ENCODE results near the gene TENT5A. TPM values are rescaled to one million over a fixed set of nuclear protein-coding genes. Genes with fewer than 3 reads are reported as not detected.

TENT5A gene
- total and polyA plus RNA-seq, 4 experiments from 2014 or later, result 2.5 to 6.6 (median 5.1) TPM

- Histone ChIP-seq H3K27me3 (ENCODE audit: insufficient read depth, low read length) (no peaks in the 10 kb centered on the region), H3K36me3 (ENCODE audit: insufficient read depth, low read length) (no peaks in the 10 kb centered on the region), H3K9me3 (ENCODE audit: control insufficient read depth in 1 of 2, low read length in 2 of 2) (no peaks in the 10 kb centered on the region), H3K27ac (ENCODE audit: low read depth, low read length) (no peak overlapping the region), H3K4me3 (ENCODE audit: low read length in 2 of 2) (no peak overlapping the region), H3K4me1 (ENCODE audit: insufficient read depth, low read length) (no peaks in the 10 kb centered on the region)
- DNase-seq, result no peak
- Mint-ChIP-seq H3K9me3 (no peaks in the 10 kb centered on the region), H3K27ac (no peak overlapping the region), H3K36me3 (no peaks in the 10 kb centered on the region), H3K4me1 (no peaks in the 10 kb centered on the region), H3K4me3 (no peak overlapping the region), H3K27me3 (peaks cover 2 to 3% of the 10 kb centered on the region in 2 donors)
- intact Hi-C loops (cut with micrococcal nuclease), result no loop called here
- ChIA-PET CTCF (ENCODE audit: partially characterized antibody) (no interaction called here), POLR2A (ENCODE audit: partially characterized antibody) (no interaction called here)
These were observed 11.5 kb upstream of the TENT5A start for GRCh38 chr6:81763968-81764367.

DNA sequence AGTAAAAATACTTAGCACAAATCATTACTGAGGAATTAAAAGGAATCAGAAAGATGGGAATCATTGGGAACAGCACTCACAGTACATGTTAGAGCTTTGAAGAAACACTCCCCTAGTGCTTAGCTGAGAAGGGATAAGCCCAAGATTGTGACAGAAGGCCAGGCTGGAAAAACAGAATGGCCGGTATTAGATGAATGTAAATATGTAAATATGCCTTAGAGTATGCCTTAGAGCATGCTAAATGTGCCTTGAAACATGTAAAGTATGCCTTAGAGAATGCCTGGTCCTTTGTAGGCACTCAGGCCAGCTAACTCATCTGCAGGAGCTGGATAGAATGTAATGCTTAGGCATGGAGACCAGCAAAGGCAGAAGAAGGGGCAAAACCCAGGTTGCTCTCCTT, 10.6 kb upstream of the TENT5A start:
- Histone ChIP-seq H3K4me1 (ENCODE audit: insufficient read depth, low read length) (no peaks in the 10 kb centered on the region), H3K27ac (ENCODE audit: low read depth, low read length) (no peak overlapping the region), H3K36me3 (ENCODE audit: insufficient read depth, low read length) (no peaks in the 10 kb centered on the region), H3K9me3 (ENCODE audit: control insufficient read depth in 1 of 2, low read length in 2 of 2) (no peaks in the 10 kb centered on the region), H3K4me3 (ENCODE audit: low read length in 2 of 2) (no peak overlapping the region), H3K27me3 (ENCODE audit: insufficient read depth, low read length) (no peaks in the 10 kb centered on the region)
- Mint-ChIP-seq H3K27me3 (peaks cover 2 to 3% of the 10 kb centered on the region in 2 donors), H3K36me3 (no peaks in the 10 kb centered on the region), H3K4me3 (no peak overlapping the region), H3K27ac (no peak overlapping the region), H3K9me3 (no peaks in the 10 kb centered on the region), H3K4me1 (no peaks in the 10 kb centered on the region)
- ChIA-PET CTCF (ENCODE audit: partially characterized antibody) (interaction anchor here (1.1 to 1.4 kb wide), 2 partner anchors 8 to 9 kb away, joined by 3 read pairs; no protein-coding TSS in a partner anchor), POLR2A (ENCODE audit: partially characterized antibody) (no interaction called here)
- intact Hi-C loops (cut with micrococcal nuclease), result no loop called here
- no peak for DNase-seq

- H3K27me3 Mint-ChIP-seq, result peaks cover 2 to 3% of the 10 kb centered on the region in 2 donors
- no peaks in the 10 kb centered on the region for H3K9me3 Mint-ChIP-seq
- no peak for DNase-seq
- ChIA-PET CTCF (ENCODE audit: partially characterized antibody) (interaction anchor here (1.1 to 1.4 kb wide), 2 partner anchors 8 to 9 kb away, joined by 3 read pairs; no protein-coding TSS in a partner anchor), POLR2A (ENCODE audit: partially characterized antibody) (no interaction called here)
- H3K4me1 Mint-ChIP-seq, result no peaks in the 10 kb centered on the region
- H3K27me3 ChIP-seq (ENCODE audit: insufficient read depth, low read length), result no peaks in the 10 kb centered on the region
- no peaks in the 10 kb centered on the region for H3K9me3 ChIP-seq (ENCODE audit: control insufficient read depth in 1 of 2, low read length in 2 of 2)
- H3K36me3 ChIP-seq (ENCODE audit: insufficient read depth, low read length), result no peaks in the 10 kb centered on the region
- no peaks in the 10 kb centered on the region for H3K4me1 ChIP-seq (ENCODE audit: insufficient read depth, low read length)
- no peak overlapping the region for H3K27ac ChIP-seq (ENCODE audit: low read depth, low read length)
- H3K36me3 Mint-ChIP-seq, result no peaks in the 10 kb centered on the region
- no peak overlapping the region for H3K4me3 ChIP-seq (ENCODE audit: low read length in 2 of 2)
- intact Hi-C loops (cut with micrococcal nuclease), result no loop called here
- H3K27ac Mint-ChIP-seq, result no peak overlapping the region
- H3K4me3 Mint-ChIP-seq, result no peak overlapping the region
These were observed 10.1 kb upstream of the TENT5A start for GRCh38 chr6:81762606-81763005.

DNA sequence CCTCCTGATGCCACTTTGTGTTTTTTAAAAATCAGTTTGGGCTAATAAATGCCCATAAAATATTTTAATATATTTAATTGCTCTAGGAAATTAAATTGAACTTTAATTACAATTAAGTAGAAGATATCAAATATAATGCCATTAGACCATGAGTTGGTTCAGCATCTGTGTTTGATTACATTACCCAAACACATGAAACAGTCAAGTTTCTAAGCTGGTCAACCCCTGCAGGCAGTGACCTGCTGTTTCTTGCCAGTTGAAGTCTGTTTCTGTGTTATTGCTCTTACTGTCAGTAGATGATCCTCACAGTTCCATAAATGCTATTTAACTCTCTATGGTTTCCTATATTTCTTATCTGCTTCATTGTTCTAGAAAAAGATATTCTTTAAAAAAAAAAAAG, 9.7 kb upstream of the TENT5A start:
- Histone ChIP-seq H3K36me3 (ENCODE audit: insufficient read depth, low read length) (no peaks in the 10 kb centered on the region), H3K9me3 (ENCODE audit: control insufficient read depth in 1 of 2, low read length in 2 of 2) (no peaks in the 10 kb centered on the region), H3K27ac (ENCODE audit: low read depth, low read length) (no peak overlapping the region), H3K4me1 (ENCODE audit: insufficient read depth, low read length) (no peaks in the 10 kb centered on the region), H3K27me3 (ENCODE audit: insufficient read depth, low read length) (no peaks in the 10 kb centered on the region), H3K4me3 (ENCODE audit: low read length in 2 of 2) (no peak overlapping the region)
- H3K4me1 Mint-ChIP-seq, result no peaks in the 10 kb centered on the region
- H3K27me3 Mint-ChIP-seq, result peaks cover 2 to 6% of the 10 kb centered on the region in 2 donors
- no peak for DNase-seq
- ChIA-PET CTCF (ENCODE audit: partially characterized antibody) (interaction anchor here (1.4 kb wide), 1 partner anchor 9 kb away, joined by 3 read pairs; no protein-coding TSS in a partner anchor), POLR2A (ENCODE audit: partially characterized antibody) (no interaction called here)
- no peak overlapping the region for H3K27ac Mint-ChIP-seq
- H3K36me3 Mint-ChIP-seq, result no peaks in the 10 kb centered on the region
- H3K4me3 Mint-ChIP-seq, result no peak overlapping the region
- intact Hi-C loops (cut with micrococcal nuclease), result no loop called here
- no peaks in the 10 kb centered on the region for H3K9me3 Mint-ChIP-seq

- Mint-ChIP-seq H3K4me1 (no peaks in the 10 kb centered on the region), H3K4me3 (no peak overlapping the region), H3K27ac (no peak overlapping the region), H3K36me3 (no peaks in the 10 kb centered on the region), H3K9me3 (no peaks in the 10 kb centered on the region), H3K27me3 (peaks cover under 1 to 8% of the 10 kb centered on the region in 2 donors)
- intact Hi-C loops (cut with micrococcal nuclease), result no loop called here
- no peak overlapping the region for H3K27ac ChIP-seq (ENCODE audit: low read depth, low read length)
- CTCF ChIA-PET (ENCODE audit: partially characterized antibody), result no interaction called here
- H3K36me3 ChIP-seq (ENCODE audit: insufficient read depth, low read length), result no peaks in the 10 kb centered on the region
- H3K9me3 ChIP-seq (ENCODE audit: control insufficient read depth in 1 of 2, low read length in 2 of 2), result no peaks in the 10 kb centered on the region
- H3K27me3 ChIP-seq (ENCODE audit: insufficient read depth, low read length), result no peaks in the 10 kb centered on the region
- no peak for DNase-seq
- POLR2A ChIA-PET (ENCODE audit: partially characterized antibody), result no interaction called here
- H3K4me3 ChIP-seq (ENCODE audit: low read length in 2 of 2), result no peak overlapping the region
- no peaks in the 10 kb centered on the region for H3K4me1 ChIP-seq (ENCODE audit: insufficient read depth, low read length)
These were observed 8.7 kb upstream of the TENT5A start for GRCh38 chr6:81761197-81761596.

DNA sequence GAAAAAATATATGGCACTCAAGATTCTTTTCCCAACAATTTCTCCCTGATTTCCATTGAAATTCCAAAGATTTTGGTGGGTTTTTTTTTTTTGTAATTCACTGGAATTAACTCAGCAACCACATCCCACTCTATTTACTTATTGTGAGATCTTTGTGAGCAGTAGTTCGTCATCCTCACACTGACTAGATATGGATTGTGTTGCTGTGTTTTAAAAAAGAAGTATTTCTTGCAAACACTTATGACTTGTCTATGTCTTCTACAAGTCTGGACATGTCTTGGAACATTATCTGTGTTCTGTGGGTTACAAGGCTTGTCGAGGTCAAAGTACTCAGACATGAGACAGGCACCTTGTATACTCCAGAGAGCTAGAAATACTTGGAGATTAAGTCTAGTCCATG, 7.3 kb upstream of the TENT5A start:
- Mint-ChIP-seq H3K9me3 (no peaks in the 10 kb centered on the region), H3K36me3 (no peaks in the 10 kb centered on the region), H3K27ac (no peak overlapping the region), H3K27me3 (peaks cover 0 to 5% of the 10 kb centered on the region in 2 donors), H3K4me3 (no peak overlapping the region), H3K4me1 (no peaks in the 10 kb centered on the region)
- H3K4me1 ChIP-seq (ENCODE audit: insufficient read depth, low read length), result no peaks in the 10 kb centered on the region
- H3K9me3 ChIP-seq (ENCODE audit: control insufficient read depth in 1 of 2, low read length in 2 of 2), result no peaks in the 10 kb centered on the region
- POLR2A ChIA-PET (ENCODE audit: partially characterized antibody), result no interaction called here
- no peak overlapping the region for H3K27ac ChIP-seq (ENCODE audit: low read depth, low read length)
- DNase-seq, result no peak
- H3K4me3 ChIP-seq (ENCODE audit: low read length in 2 of 2), result no peak overlapping the region
- H3K36me3 ChIP-seq (ENCODE audit: insufficient read depth, low read length), result no peaks in the 10 kb centered on the region
- intact Hi-C loops (cut with micrococcal nuclease), result no loop called here
- H3K27me3 ChIP-seq (ENCODE audit: insufficient read depth, low read length), result no peaks in the 10 kb centered on the region
- CTCF ChIA-PET (ENCODE audit: partially characterized antibody), result no interaction called here

GRCh38 chr6:81758221-81758620, 5.7 kb upstream of the TENT5A start:
- intact Hi-C loops (cut with micrococcal nuclease), result no loop called here
- Histone ChIP-seq H3K36me3 (ENCODE audit: insufficient read depth, low read length) (no peaks in the 10 kb centered on the region), H3K9me3 (ENCODE audit: control insufficient read depth in 1 of 2, low read length in 2 of 2) (no peaks in the 10 kb centered on the region), H3K4me3 (ENCODE audit: low read length in 2 of 2) (no peak overlapping the region), H3K27ac (ENCODE audit: low read depth, low read length) (no peak overlapping the region), H3K4me1 (ENCODE audit: insufficient read depth, low read length) (no peaks in the 10 kb centered on the region), H3K27me3 (ENCODE audit: insufficient read depth, low read length) (no peaks in the 10 kb centered on the region)
- H3K4me3 Mint-ChIP-seq, result no peak overlapping the region
- H3K27ac Mint-ChIP-seq, result no peak overlapping the region
- no peaks in the 10 kb centered on the region for H3K36me3 Mint-ChIP-seq
- no peaks in the 10 kb centered on the region for H3K9me3 Mint-ChIP-seq
- DNase-seq, result no peak
- CTCF ChIA-PET (ENCODE audit: partially characterized antibody), result no interaction called here
- POLR2A ChIA-PET (ENCODE audit: partially characterized antibody), result no interaction called here
- H3K4me1 Mint-ChIP-seq, result peaks cover 0 to under 1% (median 0%) of the 10 kb centered on the region in 4 donors
- H3K27me3 Mint-ChIP-seq, result peaks cover 3 to 5% of the 10 kb centered on the region in 2 donors

DNA sequence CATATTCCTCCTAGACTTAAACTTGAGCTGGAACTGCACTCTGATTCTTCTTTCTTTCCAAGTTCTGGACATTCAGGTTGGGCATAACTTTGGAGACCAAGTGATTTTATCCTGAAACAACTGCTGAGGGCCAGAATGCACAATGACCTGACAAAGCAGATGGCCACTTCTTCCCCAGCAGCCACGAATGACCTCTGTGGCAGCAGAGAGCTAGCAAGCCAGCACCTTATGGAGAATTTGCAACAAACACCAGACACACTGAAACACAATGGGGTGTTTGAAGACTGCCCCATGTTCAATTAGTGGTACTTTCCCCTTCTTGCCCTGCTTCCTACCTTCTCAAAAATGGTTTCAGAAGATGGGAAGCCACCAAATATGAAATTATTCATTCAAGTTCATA, 4.2 kb upstream of the TENT5A start:
- H3K9me3 Mint-ChIP-seq, result no peaks in the 10 kb centered on the region
- no peak overlapping the region for H3K4me3 Mint-ChIP-seq
- peaks cover 5 to 7% of the 10 kb centered on the region in 2 donors for H3K27me3 Mint-ChIP-seq
- peaks cover 3 to 12% (median 7%) of the 10 kb centered on the region in 4 donors for H3K4me1 Mint-ChIP-seq
- POLR2A ChIA-PET (ENCODE audit: partially characterized antibody), result no interaction called here
- H3K36me3 Mint-ChIP-seq, result peaks cover 0 to 10% of the 10 kb centered on the region in 2 donors
- Histone ChIP-seq H3K27me3 (ENCODE audit: insufficient read depth, low read length) (no peaks in the 10 kb centered on the region), H3K4me3 (ENCODE audit: low read length in 2 of 2) (no peak overlapping the region), H3K9me3 (ENCODE audit: control insufficient read depth in 1 of 2, low read length in 2 of 2) (no peaks in the 10 kb centered on the region), H3K27ac (ENCODE audit: low read depth, low read length) (no peak overlapping the region), H3K36me3 (ENCODE audit: insufficient read depth, low read length) (no peaks in the 10 kb centered on the region), H3K4me1 (ENCODE audit: insufficient read depth, low read length) (no peaks in the 10 kb centered on the region)
- CTCF ChIA-PET (ENCODE audit: partially characterized antibody), result no interaction called here
- DNase-seq, result no peak
- no peak overlapping the region for H3K27ac Mint-ChIP-seq
- intact Hi-C loops (cut with micrococcal nuclease), result no loop called here

All from CD4-positive, alpha-beta memory T cell (primary cell).